ENCODE measurements around the gene SNX3.

SNX3 gene

DNA sequence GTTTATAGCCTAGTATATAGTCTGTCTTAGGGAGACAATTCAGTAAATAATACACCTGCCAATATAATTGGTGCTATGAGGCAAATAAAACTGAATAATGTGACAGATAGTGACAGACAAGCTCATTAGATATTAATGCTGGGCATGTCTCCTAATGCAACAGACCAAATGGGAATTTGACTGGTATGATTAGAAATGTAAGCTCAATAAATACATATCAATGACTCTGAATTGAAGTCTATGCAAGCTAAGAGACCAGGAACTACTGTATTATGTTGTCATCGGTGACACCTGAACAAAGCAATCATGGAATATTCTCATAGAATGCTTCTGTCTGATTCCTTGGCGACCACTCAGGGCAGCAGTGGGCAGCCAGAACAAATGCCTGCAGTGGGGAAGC is 2.5 kb upstream of the SNX3 start:
- peaks cover 23% of the 10 kb centered on the region for H3K4me1 ChIP-seq (ENCODE audit: insufficient read depth, low read length, severe bottlenecking)
- no peaks in the 10 kb centered on the region for H3K36me3 ChIP-seq (ENCODE audit: insufficient read depth, low read length)
- no peak overlapping the region for H3K4me3 ChIP-seq (ENCODE audit: low read depth, low read length, poor library complexity, severe bottlenecking)
- no peaks in the 10 kb centered on the region for H3F3A ChIP-seq (ENCODE audit: insufficient read depth, low read length)
- no peak overlapping the region for H3K4me2 ChIP-seq (ENCODE audit: low read length)
- H3K27me3 ChIP-seq (ENCODE audit: insufficient read depth, low read length) = no peaks in the 10 kb centered on the region
- no peaks in the 10 kb centered on the region for H3K9me2 ChIP-seq (ENCODE audit: low read depth, low read length)
- peaks cover 12% of the 10 kb centered on the region for H3K79me2 ChIP-seq (ENCODE audit: insufficient read depth, low read length)
- no peak overlapping the region for H3K9ac ChIP-seq (ENCODE audit: low read length)
- no peak overlapping the region for H3K27ac ChIP-seq (ENCODE audit: low read depth, low read length, poor library complexity, severe bottlenecking)
- H4K20me1 ChIP-seq (ENCODE audit: insufficient read depth, low read length) = no peaks in the 10 kb centered on the region
- no peak overlapping the region for H2AFZ ChIP-seq (ENCODE audit: low read length)
- TF ChIP-seq EZH2 (IDR thresholded peaks at IDR 0.05; ENCODE audit: borderline replicate concordance, low read length) = no peak
- TF ChIP-seq, protein P1, sequence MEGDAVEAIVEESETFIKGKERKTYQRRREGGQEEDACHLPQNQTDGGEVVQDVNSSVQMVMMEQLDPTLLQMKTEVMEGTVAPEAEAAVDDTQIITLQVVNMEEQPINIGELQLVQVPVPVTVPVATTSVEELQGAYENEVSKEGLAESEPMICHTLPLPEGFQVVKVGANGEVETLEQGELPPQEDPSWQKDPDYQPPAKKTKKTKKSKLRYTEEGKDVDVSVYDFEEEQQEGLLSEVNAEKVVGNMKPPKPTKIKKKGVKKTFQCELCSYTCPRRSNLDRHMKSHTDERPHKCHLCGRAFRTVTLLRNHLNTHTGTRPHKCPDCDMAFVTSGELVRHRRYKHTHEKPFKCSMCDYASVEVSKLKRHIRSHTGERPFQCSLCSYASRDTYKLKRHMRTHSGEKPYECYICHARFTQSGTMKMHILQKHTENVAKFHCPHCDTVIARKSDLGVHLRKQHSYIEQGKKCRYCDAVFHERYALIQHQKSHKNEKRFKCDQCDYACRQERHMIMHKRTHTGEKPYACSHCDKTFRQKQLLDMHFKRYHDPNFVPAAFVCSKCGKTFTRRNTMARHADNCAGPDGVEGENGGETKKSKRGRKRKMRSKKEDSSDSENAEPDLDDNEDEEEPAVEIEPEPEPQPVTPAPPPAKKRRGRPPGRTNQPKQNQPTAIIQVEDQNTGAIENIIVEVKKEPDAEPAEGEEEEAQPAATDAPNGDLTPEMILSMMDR (IDR thresholded peaks at IDR 0.05; ENCODE audit: low read length) = no peak
- no peaks in the 10 kb centered on the region for H3K9me3 ChIP-seq (ENCODE audit: low read length)

DNA sequence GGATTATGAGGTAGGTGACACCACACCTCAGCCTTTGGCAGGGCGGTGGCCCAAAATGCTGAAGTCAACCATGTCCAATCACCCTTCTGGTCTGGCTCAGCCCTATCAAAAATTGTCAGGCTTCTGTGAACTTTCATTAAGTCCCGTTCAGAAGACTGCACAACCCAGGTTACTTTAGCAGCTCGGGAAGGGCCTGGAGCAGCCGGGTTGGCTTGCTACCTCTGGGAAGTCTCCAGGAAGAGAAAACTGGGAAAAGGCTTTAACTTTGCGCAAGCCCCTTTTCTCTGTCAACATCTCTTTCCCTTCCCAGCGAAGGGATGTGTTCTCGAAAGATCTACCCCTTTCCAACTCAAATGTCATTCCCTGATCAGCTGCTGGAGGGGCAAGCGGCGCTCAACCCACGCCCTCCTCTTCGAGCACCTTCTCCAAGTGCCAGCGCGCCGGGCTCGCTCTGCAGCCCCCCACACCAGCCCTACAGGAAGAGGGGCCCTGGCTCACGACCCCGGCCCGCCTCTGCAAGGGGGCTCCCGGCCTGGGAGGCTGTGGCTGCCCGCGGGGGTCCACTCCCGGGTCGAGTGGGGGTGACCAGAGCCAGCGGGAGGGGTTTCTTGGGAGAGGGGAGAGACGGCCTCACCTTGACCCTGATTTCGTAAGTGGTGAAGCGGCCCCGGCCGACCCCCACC is 573 bp downstream of the SNX3 start:
- Histone ChIP-seq H3K4me1 (ENCODE audit: insufficient read depth, low read length, severe bottlenecking) (peaks cover 38% of the 10 kb centered on the region), H3K36me3 (ENCODE audit: insufficient read depth, low read length) (peaks cover 10% of the 10 kb centered on the region; the same call in 1 of the 2 replicates), H3K9me3 (ENCODE audit: low read length) (no peaks in the 10 kb centered on the region), H3K79me2 (ENCODE audit: insufficient read depth, low read length) (peaks cover 41% of the 10 kb centered on the region), H3K9me2 (ENCODE audit: low read depth, low read length) (no peaks in the 10 kb centered on the region), H4K20me1 (ENCODE audit: insufficient read depth, low read length) (no peaks in the 10 kb centered on the region), H3K27me3 (ENCODE audit: insufficient read depth, low read length) (no peaks in the 10 kb centered on the region), H3K4me2 (ENCODE audit: low read length) (peak overlapping the region; percentile 85), H2AFZ (ENCODE audit: low read length) (no peak overlapping the region), H3K9ac (ENCODE audit: low read length) (peak overlapping the region; percentile 82), H3F3A (ENCODE audit: insufficient read depth, low read length) (no peaks in the 10 kb centered on the region), H3K4me3 (ENCODE audit: low read depth, low read length, poor library complexity, severe bottlenecking) (peak overlapping the region; percentile 78), H3K27ac (ENCODE audit: low read depth, low read length, poor library complexity, severe bottlenecking) (peak overlapping the region; percentile 80)
- TF ChIP-seq, protein P1 (IDR thresholded peaks at IDR 0.05; ENCODE audit: low read length) = no peak
- TF ChIP-seq EZH2 (IDR thresholded peaks at IDR 0.05; ENCODE audit: borderline replicate concordance, low read length) = no peak

DNA sequence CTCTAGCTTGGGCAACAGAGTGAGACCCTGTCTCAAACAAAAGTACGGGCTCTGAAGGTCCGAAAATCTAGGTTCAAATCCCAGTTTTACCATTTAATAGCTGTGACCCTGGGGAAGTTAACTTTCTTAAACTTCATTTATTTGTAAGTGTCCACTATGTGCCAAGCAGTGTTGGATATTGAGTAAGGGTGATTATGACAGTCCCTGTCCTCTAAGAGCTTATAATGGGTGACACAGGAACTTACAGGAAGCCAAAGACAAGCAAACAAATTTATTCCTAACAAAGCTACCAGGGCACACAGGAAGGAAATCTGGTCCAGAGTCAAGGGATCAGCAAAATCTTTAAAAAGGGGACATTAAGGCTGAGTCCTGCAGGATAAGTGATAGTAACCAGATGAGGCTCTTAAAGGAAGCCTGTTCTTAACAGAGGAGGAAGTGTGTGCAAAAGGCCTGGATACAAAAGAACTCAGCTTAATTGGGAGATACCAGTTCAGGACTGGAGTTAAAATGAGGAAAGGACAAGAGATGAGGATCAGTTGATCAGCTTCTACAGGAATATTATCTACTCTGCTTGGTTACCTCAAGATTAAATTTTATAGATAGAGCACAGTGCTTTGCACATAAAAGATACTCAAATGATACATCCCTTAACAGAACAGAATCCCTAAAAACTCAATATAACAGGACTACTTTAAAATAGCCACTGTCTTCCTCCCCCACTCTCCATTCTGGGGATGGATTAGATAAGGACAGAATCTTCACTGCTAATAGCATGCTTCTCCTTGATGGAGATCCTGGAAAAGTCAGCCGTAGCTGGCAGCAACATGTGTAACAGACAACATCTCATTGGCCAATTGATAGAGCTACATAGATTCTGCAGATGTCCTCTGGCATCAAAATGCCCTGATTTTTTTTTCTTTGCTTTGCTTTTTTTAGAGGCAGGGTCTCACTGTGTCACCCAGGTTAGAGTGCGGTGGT is 6.1 kb downstream of the SNX3 start:
- TF ChIP-seq, protein P1 (IDR thresholded peaks at IDR 0.05; ENCODE audit: low read length) = no peak
- TF ChIP-seq EZH2 (IDR thresholded peaks at IDR 0.05; ENCODE audit: borderline replicate concordance, low read length) = no peak
- Histone ChIP-seq H3K4me2 (ENCODE audit: low read length) (no peak overlapping the region), H3K79me2 (ENCODE audit: insufficient read depth, low read length) (peaks cover 87% of the 10 kb centered on the region), H3K27ac (ENCODE audit: low read depth, low read length, poor library complexity, severe bottlenecking) (no peak overlapping the region), H3K27me3 (ENCODE audit: insufficient read depth, low read length) (no peaks in the 10 kb centered on the region), H3K4me1 (ENCODE audit: insufficient read depth, low read length, severe bottlenecking) (peaks cover 53% of the 10 kb centered on the region), H3K4me3 (ENCODE audit: low read depth, low read length, poor library complexity, severe bottlenecking) (no peak overlapping the region), H3K9me3 (ENCODE audit: low read length) (no peaks in the 10 kb centered on the region), H3K9ac (ENCODE audit: low read length) (no peak overlapping the region), H3K36me3 (ENCODE audit: insufficient read depth, low read length) (peaks cover 22% of the 10 kb centered on the region; the same call in 1 of the 2 replicates), H4K20me1 (ENCODE audit: insufficient read depth, low read length) (no peaks in the 10 kb centered on the region), H3K9me2 (ENCODE audit: low read depth, low read length) (no peaks in the 10 kb centered on the region), H3F3A (ENCODE audit: insufficient read depth, low read length) (no peaks in the 10 kb centered on the region), H2AFZ (ENCODE audit: low read length) (no peak overlapping the region)

Data from OCI-LY1 (cell line).